ENCODE data around the gene AFG1L. TPM values are rescaled to one million over a fixed set of nuclear protein-coding genes. Genes with fewer than 3 reads are reported as not detected.
A peak's percentile ranks its signal among the peaks of the same experiment; 100 is the strongest.

The AFG1L gene
- total RNA-seq, 2 donors from 2014 or later = 2.9 to 4.1 TPM

GRCh38 chr6:108489699-108490098 lies 194.8 kb downstream of the AFG1L start:
- Histone ChIP-seq H3K4me1 (no peaks in the 10 kb centered on the region), H3K27ac (no peak overlapping the region), H3K9me3 (no peaks in the 10 kb centered on the region), H3K27me3 (no peaks in the 10 kb centered on the region), H3K36me3 (no peaks in the 10 kb centered on the region), H3K4me3 (no peak overlapping the region)
- DNase-seq (ENCODE audit: low spot score) = no peak
- TF ChIP-seq CTCF (IDR thresholded peaks at IDR 0.05) = no peak

- Histone ChIP-seq H3K27ac (no peak overlapping the region), H3K4me3 (no peak overlapping the region), H3K4me1 (no peaks in the 10 kb centered on the region), H3K27me3 (no peaks in the 10 kb centered on the region), H3K36me3 (no peaks in the 10 kb centered on the region), H3K9me3 (no peaks in the 10 kb centered on the region)
- peak in 1 of 2 donors; percentile 70 for TF ChIP-seq CTCF (IDR thresholded peaks at IDR 0.05)
- DNase-seq (ENCODE audit: low spot score) = no peak
Observed at GRCh38 chr6:108492131-108492766, 197.4 kb downstream of the AFG1L start.

- DNase-seq (ENCODE audit: low spot score) = no peak
- TF ChIP-seq CTCF (IDR thresholded peaks at IDR 0.05) = no peak
- Histone ChIP-seq H3K4me1 (no peaks in the 10 kb centered on the region), H3K27ac (no peak overlapping the region), H3K4me3 (no peak overlapping the region), H3K9me3 (no peaks in the 10 kb centered on the region), H3K27me3 (no peaks in the 10 kb centered on the region), H3K36me3 (no peaks in the 10 kb centered on the region)
Observed at GRCh38 chr6:108494434-108494833, 199.6 kb downstream of the AFG1L start.

GRCh38 chr6:108497883-108498282 lies 203.0 kb downstream of the AFG1L start:
- Histone ChIP-seq H3K9me3 (no peaks in the 10 kb centered on the region), H3K4me1 (no peaks in the 10 kb centered on the region), H3K4me3 (no peak overlapping the region), H3K27ac (no peak overlapping the region), H3K27me3 (no peaks in the 10 kb centered on the region), H3K36me3 (no peaks in the 10 kb centered on the region)
- DNase-seq (ENCODE audit: low spot score) = no peak
- TF ChIP-seq CTCF (IDR thresholded peaks at IDR 0.05) = peak in 1 of 2 donors; percentile 44

GRCh38 chr6:108501559-108501958 lies 206.7 kb downstream of the AFG1L start:
- no peaks in the 10 kb centered on the region for H3K36me3 ChIP-seq
- no peaks in the 10 kb centered on the region for H3K27me3 ChIP-seq
- no peak for DNase-seq (ENCODE audit: low spot score)
- no peak overlapping the region for H3K27ac ChIP-seq
- no peak for TF ChIP-seq CTCF (IDR thresholded peaks at IDR 0.05)
- no peak overlapping the region for H3K4me3 ChIP-seq
- no peaks in the 10 kb centered on the region for H3K4me1 ChIP-seq
- no peaks in the 10 kb centered on the region for H3K9me3 ChIP-seq

GRCh38 chr6:108502832-108503231 lies 208.0 kb downstream of the AFG1L start:
- no peak for DNase-seq (ENCODE audit: low spot score)
- no peaks in the 10 kb centered on the region for H3K4me1 ChIP-seq
- no peaks in the 10 kb centered on the region for H3K9me3 ChIP-seq
- no peak overlapping the region for H3K27ac ChIP-seq
- no peak overlapping the region for H3K4me3 ChIP-seq
- H3K36me3 ChIP-seq = no peaks in the 10 kb centered on the region
- no peak for TF ChIP-seq CTCF (IDR thresholded peaks at IDR 0.05)
- H3K27me3 ChIP-seq = no peaks in the 10 kb centered on the region
